ENCODE data around the gene ZNF280A. TPM values are rescaled to one million over a fixed set of nuclear protein-coding genes. Genes with fewer than 3 reads are reported as not detected.
"Not testable (repeated sequence)": the region's sequence is repeated elsewhere in the genome, so short reads cannot be mapped to it uniquely, and the experiment has no call there.

The ZNF280A gene
- total and polyA plus RNA-seq, 10 donors, result 0.51 TPM; not detected in 9

DNA sequence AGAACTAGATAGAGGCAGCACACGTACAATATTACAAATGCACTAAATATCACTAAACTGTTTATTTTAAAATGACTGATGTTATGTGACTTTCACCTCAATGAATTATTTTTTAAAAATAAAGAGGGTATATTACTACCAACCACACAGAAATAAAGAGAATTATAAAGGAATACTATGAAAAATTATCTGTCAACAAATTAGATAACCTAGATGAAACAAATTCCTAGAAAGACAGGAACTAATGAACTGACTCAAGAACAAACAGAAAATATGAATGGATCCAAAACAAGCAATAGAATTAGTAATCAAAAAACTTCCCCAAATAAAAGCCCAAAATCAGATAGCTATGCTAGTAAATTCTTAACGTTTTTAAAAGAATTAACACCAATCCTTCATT, 21.8 kb downstream of the ZNF280A start:
- H3K9me3 ChIP-seq, result no peaks in the 10 kb centered on the region
- H3K4me3 ChIP-seq, result no peak overlapping the region
- H3K27ac ChIP-seq, result no peak overlapping the region
- H3K4me1 ChIP-seq, result no peaks in the 10 kb centered on the region
- H3K27me3 ChIP-seq (replicated peaks in 1 of 7), result no peaks in the 10 kb centered on the region
- intact Hi-C loops (cut with DNase I; ENCODE audit: low total_unique reads), result no loop called here
- DNase-seq, result no peak
- H3K36me3 ChIP-seq, result peaks cover 0 to 25% (median under 1%) of the 10 kb centered on the region in 6 donors
- TF ChIP-seq POLR2A (IDR thresholded peaks at IDR 0.05) (no peak), POLR2AphosphoS5 (IDR thresholded peaks at IDR 0.05) (no peak)
- TF ChIP-seq, protein P1, sequence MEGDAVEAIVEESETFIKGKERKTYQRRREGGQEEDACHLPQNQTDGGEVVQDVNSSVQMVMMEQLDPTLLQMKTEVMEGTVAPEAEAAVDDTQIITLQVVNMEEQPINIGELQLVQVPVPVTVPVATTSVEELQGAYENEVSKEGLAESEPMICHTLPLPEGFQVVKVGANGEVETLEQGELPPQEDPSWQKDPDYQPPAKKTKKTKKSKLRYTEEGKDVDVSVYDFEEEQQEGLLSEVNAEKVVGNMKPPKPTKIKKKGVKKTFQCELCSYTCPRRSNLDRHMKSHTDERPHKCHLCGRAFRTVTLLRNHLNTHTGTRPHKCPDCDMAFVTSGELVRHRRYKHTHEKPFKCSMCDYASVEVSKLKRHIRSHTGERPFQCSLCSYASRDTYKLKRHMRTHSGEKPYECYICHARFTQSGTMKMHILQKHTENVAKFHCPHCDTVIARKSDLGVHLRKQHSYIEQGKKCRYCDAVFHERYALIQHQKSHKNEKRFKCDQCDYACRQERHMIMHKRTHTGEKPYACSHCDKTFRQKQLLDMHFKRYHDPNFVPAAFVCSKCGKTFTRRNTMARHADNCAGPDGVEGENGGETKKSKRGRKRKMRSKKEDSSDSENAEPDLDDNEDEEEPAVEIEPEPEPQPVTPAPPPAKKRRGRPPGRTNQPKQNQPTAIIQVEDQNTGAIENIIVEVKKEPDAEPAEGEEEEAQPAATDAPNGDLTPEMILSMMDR (IDR thresholded peaks at IDR 0.05 in 8 of 11, conservative IDR thresholded peaks at IDR 0.05 in 3 of 11), result no peak
- WGBS, 5 donors, result 86 to 100% (median 90%) methylated on average over 2 of the region's 2 CpGs

DNA sequence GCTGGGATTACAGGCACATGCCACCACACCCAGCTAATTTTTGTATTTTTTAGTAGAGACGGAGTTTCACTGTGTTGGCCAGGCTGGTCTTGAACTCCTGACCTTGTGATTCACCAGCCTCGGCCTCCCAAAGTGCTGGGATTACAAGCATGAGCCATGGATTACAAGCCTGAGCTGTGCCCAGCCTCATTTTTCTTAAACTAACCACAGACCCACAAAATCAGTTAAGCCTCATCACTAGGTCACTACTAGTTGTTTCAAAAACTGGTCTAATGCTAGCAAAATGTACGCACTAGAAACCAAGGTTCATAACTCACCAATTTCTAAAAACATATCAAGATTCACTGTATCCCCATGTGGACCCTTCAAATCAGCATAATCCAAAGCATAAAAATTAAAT, 28.5 kb downstream of the ZNF280A start:
- DNase-seq; H3K27ac ChIP-seq; H3K9me3 ChIP-seq; H3K4me1 ChIP-seq; H3K27me3 ChIP-seq (replicated peaks in 1 of 7); intact Hi-C loops (cut with DNase I; ENCODE audit: low total_unique reads); H3K4me3 ChIP-seq: not testable (repeated sequence)
- peaks cover 0 to 61% (median 2%) of the 10 kb centered on the region in 6 donors for H3K36me3 ChIP-seq
- WGBS, 5 donors, result 93 to 100% (median 96%) methylated on average over 3 of the region's 3 CpGs

DNA sequence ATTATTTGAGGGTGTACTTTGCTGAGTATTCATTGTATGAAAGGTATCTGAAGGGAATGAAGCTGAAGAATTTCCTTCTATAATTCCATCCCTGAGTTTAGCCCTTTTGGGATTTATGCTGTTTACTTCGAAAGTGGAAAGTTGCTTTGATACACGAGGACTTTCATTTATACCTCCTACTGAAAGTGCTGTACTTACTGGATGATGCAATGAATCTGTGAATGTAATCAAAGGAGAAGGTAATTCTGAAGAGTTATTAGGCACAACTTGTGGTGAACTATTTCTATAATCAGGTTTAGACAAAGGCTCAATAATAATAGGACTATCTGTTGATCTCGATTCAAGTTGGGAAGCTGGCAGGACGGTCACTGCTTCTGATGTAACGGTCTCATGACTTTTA, 31.3 kb downstream of the ZNF280A start:
- Histone ChIP-seq H3K4me1 (no peaks in the 10 kb centered on the region), H3K36me3 (peaks cover 0 to 58% (median 2%) of the 10 kb centered on the region in 6 donors), H3K27me3 (replicated peaks in 1 of 7) (no peaks in the 10 kb centered on the region), H3K9me3 (no peaks in the 10 kb centered on the region), H3K4me3 (no peak overlapping the region), H3K27ac (no peak overlapping the region)
- intact Hi-C loops (cut with DNase I; ENCODE audit: low total_unique reads), result no loop called here
- WGBS, 5 donors, result 93 to 98% (median 93%) methylated on average over 5 of the region's 5 CpGs
- TF ChIP-seq, protein P1 (IDR thresholded peaks at IDR 0.05 in 8 of 11, conservative IDR thresholded peaks at IDR 0.05 in 3 of 11), result no peak
- TF ChIP-seq POLR2AphosphoS5 (IDR thresholded peaks at IDR 0.05) (no peak), POLR2A (IDR thresholded peaks at IDR 0.05) (no peak)
- no peak for DNase-seq

GRCh38 chr22:22487869-22488597, 32.0 kb downstream of the ZNF280A start:
- intact Hi-C loops (cut with DNase I; ENCODE audit: low total_unique reads), result no loop called here
- 91 to 97% (median 93%) methylated on average over 12 of the region's 12 CpGs for WGBS, 5 donors

More at GRCh38 chr22:22487869-22488597, 32.0 kb downstream of the ZNF280A start:
- Histone ChIP-seq H3K27me3 (replicated peaks in 1 of 7) (no peaks in the 10 kb centered on the region), H3K27ac (no peak overlapping the region), H3K4me3 (no peak overlapping the region), H3K9me3 (no peaks in the 10 kb centered on the region), H3K4me1 (no peaks in the 10 kb centered on the region), H3K36me3 (peaks cover 0 to 51% (median 1%) of the 10 kb centered on the region in 6 donors)
- no peak for TF ChIP-seq POLR2AphosphoS5 (IDR thresholded peaks at IDR 0.05)
- TF ChIP-seq, protein P1 (IDR thresholded peaks at IDR 0.05 in 8 of 11, conservative IDR thresholded peaks at IDR 0.05 in 3 of 11), result no peak
- TF ChIP-seq POLR2A (IDR thresholded peaks at IDR 0.05), result no peak
- DNase-seq, result no peak
